Breast epithelium (tissue), 3 donors: ENCODE measurements around the gene HERC5.

ENCODE experiments used
- CTCF ChIP-seq, 3 donors: fragments of 450-650 bp; IDR thresholded peaks; one replicate each; pipeline ENCODE4 v1.5.1; 2016 to 2017; ENCODE audit warnings: antibody characterized with exemption in 3 of 3, mild to moderate bottlenecking in 3 of 3, moderate library complexity in 3 of 3
- POLR2A ChIP-seq: fragments of 450-650 bp; IDR thresholded peaks from one replicate; pipeline ENCODE4 v1.6.1; 2016; ENCODE audit warnings: antibody characterized with exemption, mild to moderate bottlenecking, moderate library complexity
- POLR2AphosphoS5 ChIP-seq, 3 donors: sonication (generic); formaldehyde crosslinking; IDR thresholded peaks; one replicate each; pipeline ENCODE4 v1.6.1; 2017; ENCODE audit warnings: antibody characterized with exemption in 3 of 3

- no peak for TF ChIP-seq CTCF (IDR thresholded peaks at IDR 0.05)
- no peak for TF ChIP-seq POLR2AphosphoS5 (IDR thresholded peaks at IDR 0.05)
- TF ChIP-seq POLR2A: no peak
These were observed 38.5 kb upstream of the HERC5 start for GRCh38 chr4:88418411-88418810.
